HG03378 (cell line): ENCODE results near the gene HHAT.
"Not testable (repeated sequence)": the region's sequence is repeated elsewhere in the genome, so short reads cannot be mapped to it uniquely, and the experiment has no call there.

Source experiments
- ATAC-seq: cut with Tn5 transposase; IDR thresholded peaks from one replicate; pipeline ENCODE4 v1.9.1; 2021; ENCODE audit warnings: mild to moderate bottlenecking, moderate library complexity; ENCODE audit not compliant: unreplicated experiment

The HHAT gene

GRCh38 chr1:210385228-210385627, 56.5 kb downstream of the HHAT start:
- ATAC-seq = no peak

DNA sequence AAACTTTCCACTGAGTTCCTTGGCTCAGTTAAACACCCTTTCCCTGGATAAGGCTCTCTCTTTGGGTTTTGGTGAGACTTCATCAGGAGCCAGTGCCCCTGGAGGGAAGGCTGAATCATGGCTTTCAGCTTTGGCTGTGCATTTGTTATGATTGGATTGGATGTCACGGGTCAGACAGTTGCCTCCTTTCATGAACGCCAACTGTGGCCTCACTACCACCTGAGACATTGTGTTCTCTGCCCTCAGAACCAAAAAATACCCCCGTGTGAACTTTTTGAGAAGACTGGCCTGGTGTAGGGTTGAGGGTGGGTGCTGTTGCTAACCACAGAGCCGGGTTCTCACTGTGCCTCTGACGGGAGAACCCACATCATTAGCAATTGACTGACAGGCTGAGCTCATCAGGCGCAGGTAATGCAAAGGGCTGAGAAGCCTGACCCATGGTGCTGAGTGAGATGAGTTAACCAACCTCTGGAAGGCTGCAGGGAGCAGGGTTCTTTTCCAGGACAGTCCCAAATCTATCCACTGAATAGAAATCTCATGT, 65.6 kb downstream of the HHAT start:
- no peak for ATAC-seq

GRCh38 chr1:210396541-210396940, 67.8 kb downstream of the HHAT start:
- ATAC-seq = no peak

DNA sequence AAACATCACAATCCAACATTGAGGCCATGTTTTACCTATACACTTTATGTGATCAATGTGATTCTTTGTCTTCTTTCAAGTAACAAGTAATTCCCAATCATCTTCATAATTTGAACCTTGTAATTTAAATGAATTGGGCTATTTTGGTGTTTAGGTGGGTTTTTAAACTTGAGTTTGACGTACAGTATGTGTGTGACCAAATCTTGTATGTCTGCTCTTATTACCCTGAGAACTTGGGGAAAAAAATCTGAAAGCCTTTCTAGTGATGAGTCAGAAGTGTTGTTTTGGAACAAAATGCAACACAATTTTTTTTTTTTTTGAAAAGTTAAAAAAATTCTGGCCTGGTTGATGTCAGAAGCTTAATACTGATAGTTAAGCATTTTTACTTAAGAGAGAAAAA, 68.5 kb downstream of the HHAT start:
- no peak for ATAC-seq

- ATAC-seq = no peak
These were observed 69.0 kb downstream of the HHAT start for GRCh38 chr1:210397681-210398080.

GRCh38 chr1:210398466-210398865, 69.8 kb downstream of the HHAT start:
- ATAC-seq = no peak

DNA sequence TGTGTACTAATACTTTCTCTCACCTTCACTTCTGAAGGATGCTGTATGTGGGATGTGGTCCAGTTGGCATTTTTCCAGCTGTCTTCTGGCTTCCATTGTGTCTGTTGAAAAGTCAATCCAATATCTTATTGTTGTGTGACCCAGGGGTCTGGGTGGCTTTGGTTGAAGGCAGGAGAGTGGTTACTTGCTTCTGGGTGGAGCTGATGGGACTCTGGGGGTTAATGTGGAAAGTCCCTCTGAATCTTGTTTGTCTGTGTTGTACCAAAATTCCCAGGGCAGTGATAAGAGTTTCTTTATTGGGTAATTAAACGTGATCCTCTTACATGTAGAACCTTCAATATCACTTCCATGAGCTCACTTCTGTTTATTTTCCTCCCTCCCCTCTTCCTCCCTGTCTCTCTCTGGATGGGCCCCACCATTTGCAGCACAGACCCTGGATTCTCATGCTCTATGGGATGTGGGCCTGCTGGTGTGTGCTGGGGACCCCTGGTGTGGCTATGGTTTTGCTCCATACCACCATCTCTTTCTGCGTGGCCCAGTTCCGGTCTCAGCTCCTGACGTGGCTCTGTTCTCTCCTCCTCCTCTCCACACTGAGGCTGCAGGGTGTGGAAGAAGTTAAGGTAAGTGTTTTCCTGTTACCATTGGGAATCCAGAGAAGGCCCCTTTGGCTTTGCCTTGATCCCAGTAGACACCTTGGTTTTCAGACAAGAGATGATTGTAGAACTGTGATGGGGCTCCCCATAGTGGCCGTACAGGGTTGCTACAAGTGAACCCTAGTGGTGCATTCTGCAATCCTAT, 71.5 kb downstream of the HHAT start:
- peak; percentile 92 for ATAC-seq

DNA sequence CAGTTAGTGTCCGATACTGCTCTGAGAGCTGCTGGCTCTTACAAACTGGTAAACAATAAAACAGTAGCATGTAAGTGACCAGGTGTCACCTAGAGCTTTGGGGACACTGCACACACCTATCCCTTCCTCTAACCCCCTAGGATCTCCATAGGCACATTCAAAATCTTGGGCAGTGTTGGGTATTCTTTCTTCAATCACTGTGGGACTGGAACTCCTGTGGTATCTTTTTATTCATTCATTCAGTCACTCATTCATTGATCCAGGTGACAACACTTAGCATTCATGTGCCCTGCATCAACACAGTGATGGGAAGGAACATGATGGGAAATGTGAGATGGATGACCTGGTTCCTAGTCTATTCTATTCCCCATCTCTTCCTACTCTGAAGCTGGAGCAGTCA, 73.9 kb downstream of the HHAT start:
- no peak for ATAC-seq

GRCh38 chr1:210405316-210405715, 76.6 kb downstream of the HHAT start:
- ATAC-seq = no peak

DNA sequence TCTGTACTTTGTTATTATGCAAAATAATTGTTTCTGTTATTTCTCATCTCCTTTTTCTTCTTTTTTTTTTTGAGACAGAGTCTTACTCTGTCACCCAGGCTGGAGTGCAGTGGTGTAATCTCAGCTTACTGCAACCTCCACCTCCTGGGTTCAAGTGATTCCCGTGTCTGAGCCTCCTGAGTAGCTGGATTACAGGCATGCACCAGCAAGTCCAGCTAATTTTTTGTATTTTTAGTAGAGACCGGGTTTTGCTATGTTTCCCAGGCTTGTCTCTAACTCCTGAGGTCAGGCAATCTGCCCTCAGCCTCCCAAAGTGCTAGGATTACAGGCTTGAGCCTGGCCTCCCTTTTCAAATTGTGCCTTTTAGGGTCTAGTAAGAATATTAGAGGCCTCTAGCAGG, 77.6 kb downstream of the HHAT start:
- not testable (repeated sequence) for ATAC-seq

DNA sequence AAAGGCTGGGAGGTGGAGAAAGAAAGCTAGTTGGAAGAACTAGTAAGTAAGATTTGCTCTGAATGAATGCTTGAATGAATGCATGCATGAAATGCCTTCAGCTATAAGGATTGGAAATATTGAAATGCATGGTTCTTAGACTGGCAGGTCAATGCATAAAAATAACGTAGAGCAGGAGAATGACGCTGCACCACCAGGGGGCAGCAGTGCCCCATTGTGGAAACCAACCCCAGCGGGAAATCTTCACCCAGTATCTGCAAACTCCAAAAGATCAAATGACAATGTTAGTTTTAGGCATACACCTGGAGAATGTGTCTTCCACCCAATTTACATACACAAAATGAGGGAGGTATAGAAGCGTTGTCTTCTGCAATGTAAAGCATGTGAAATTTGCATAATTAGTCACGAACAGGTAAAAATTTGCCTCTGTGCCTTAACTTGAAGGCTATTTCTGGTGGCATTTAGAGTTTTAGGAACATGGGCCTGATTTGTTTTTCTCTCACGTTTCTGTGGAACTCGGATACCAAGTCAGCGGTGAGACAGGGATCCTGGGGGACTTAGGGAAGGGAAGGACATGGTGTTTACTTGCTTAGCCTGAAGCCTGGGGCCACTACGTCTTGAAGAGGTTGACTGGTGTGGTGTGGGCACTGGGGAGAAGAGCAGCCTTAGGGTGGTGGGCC, 78.6 kb downstream of the HHAT start:
- ATAC-seq = peak; percentile 77

- no peak for ATAC-seq
These were observed 79.2 kb downstream of the HHAT start for GRCh38 chr1:210407887-210408252.

- ATAC-seq = no peak
These were observed 83.5 kb downstream of the HHAT start for GRCh38 chr1:210412240-210412639.

DNA sequence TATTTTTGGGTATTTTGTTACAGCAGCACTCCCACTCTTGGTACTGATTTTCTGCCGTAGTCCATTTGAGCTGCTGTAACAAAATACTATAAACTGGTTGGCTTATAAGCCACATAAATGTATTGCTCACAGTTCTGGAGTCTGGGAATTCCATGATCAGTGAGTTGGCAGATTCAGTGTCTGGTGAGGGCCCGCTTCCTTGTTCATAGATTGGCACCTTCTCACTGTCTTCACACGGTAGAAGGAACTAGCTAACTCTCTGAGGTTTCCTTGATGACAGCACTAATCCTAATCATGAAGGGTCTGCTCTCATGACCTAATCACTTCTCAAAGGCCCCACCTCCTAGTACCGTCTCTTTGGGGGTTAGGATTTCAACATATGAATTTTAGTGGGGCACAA, 85.2 kb downstream of the HHAT start:
- no peak for ATAC-seq

- ATAC-seq = no peak
These were observed 87.2 kb downstream of the HHAT start for GRCh38 chr1:210415846-210416448.

DNA sequence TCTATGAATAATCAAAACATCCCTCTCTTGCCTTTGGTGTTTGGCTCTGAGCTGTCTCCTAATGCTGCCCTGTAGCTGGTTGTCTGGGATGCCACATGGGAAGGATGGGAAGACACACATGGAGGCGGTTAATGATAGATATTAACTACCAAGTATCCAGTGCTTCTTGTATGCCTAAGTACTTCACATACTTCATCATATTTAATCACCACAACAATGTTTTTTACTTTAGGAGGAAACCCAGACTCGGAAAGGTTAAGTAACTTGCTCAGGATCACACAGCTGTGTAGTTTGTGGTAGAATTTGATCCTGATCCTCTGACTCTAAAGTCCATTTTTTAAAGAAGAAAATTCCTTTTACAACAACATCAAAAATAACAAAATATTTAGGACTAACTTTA, 88.0 kb downstream of the HHAT start:
- no peak for ATAC-seq

- ATAC-seq = no peak
These were observed 89.2 kb downstream of the HHAT start for GRCh38 chr1:210417881-210418280.

DNA sequence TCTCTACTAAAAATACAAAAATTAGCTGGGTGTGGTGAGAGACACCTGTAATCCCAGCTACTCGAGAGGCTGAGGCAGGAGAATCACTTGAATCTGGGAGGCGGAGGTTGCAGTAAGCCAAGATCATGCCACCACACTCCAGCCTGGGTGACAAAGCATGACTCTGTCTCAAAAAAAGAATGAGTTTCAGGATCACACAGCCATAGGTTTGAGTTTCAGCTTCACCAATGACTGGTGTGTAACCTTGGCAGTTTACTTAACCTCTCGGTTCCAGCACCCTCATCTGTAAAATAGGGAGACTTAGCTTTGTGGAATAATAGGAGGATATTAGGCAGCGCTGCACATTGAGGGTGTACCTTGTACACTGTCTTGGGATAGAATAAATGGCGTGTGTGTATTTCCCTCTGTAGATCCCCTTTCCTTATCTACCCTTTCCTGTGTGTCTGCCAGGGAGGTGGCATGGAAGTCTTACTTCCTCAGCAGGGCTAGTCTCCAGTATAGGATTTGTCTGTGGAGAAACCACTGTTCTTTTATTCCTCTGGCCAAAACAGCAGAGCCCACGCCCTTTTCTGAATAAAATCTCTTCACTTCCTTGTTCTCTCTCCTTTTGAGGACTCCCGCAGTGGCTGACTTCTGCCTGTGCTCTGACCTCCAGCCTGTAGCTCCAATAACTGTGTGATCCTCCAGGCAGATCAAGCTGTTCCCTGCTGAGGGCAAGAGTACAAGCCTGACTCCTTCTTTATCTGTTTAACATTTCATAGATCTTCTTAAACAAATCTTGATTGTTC, 90.4 kb downstream of the HHAT start:
- no peak for ATAC-seq

DNA sequence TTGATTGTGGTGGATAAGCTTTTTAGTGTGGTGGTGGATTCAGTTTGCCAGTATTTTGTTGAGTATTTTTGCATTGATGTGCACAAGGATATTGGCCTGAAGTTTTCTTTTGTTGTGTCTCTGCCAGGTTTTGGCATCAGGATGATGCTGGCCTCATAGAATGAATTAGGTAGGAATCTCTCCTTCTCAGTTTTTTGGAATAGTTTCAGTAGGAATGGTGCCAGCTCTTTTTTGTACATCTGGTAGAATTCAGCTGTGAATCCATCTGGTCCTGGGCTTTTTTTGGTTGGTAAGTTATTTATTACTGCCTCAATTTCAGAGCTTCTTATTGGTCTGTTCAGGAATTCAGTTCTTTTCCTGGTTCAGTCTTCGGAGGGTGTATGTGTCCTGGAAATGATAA, 98.0 kb downstream of the HHAT start:
- not testable (repeated sequence) for ATAC-seq

DNA sequence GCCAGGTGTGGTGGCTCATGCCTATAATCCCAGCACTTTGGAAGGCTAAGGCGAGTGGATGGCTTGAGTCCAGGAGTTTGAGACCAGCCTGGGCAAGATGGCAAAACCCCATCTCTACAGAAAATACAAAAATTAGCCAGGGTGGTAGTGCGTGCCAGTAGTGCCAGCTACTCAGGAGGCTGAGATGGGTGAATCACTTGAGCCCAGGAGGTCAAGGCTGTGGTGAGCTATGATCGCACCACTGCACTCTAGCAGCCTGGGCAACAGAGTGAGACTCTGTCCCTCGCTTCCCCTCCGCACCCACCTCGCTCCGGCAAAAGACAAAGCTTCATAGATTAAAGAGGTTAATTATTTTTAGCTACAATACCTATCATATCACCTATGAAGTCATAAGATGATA, 100.0 kb downstream of the HHAT start:
- no peak for ATAC-seq

DNA sequence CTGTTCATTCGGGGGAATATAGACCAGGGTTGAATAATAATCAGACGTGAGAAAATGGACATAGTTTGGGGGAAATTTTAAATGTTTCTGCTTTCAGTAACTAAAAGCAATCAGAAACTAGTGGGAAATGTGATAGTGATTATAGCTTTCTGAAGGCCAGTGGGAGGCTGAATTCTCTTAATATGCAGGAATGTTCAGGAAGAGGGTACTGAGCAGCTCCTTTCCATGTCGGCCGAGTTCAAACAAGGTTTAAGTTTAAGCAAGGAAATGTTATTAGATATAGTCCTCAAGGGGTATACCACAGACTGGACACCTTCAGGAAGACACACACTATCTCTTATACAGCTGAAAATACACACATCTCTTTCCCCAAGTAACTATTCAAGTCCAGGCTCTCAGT, 105.5 kb downstream of the HHAT start:
- ATAC-seq = no peak
